HG02759 (cell line): ENCODE results near the gene YDJC.
"Not testable (repeated sequence)": the region's sequence is repeated elsewhere in the genome, so short reads cannot be mapped to it uniquely, and the experiment has no call there.

Source experiments
- ATAC-seq: cut with Tn5 transposase; IDR thresholded peaks from one replicate; pipeline ENCODE4 v1.9.1; 2021; ENCODE audit warnings: mild to moderate bottlenecking, moderate library complexity; ENCODE audit not compliant: unreplicated experiment

Gene YDJC

GRCh38 chr22:21652010-21652546 is 22.3 kb upstream of the YDJC start:
- ATAC-seq = peak; percentile 90

GRCh38 chr22:21651521-21652009 is 21.7 kb upstream of the YDJC start:
- peak; percentile 4 for ATAC-seq

- no peak for ATAC-seq
Measured at GRCh38 chr22:21650823-21651520, 21.1 kb upstream of the YDJC start.

- ATAC-seq = no peak
Measured at GRCh38 chr22:21650280-21650679, 20.5 kb upstream of the YDJC start.

- no peak for ATAC-seq
Measured at GRCh38 chr22:21646608-21647590, 17.1 kb upstream of the YDJC start.

- ATAC-seq = not testable (repeated sequence)
Measured at GRCh38 chr22:21645513-21645912, 15.7 kb upstream of the YDJC start.

GRCh38 chr22:21643533-21644357 is 13.9 kb upstream of the YDJC start:
- ATAC-seq = no peak

- ATAC-seq = no peak
Measured at GRCh38 chr22:21642584-21643448, 13.0 kb upstream of the YDJC start.

GRCh38 chr22:21641789-21642583 is 12.2 kb upstream of the YDJC start, which contains the start of gene SDF2L1:
TSS of gene SDF2L1 (plus strand) at chr22:21642302. CDS start at chr22:21642337, 35 bp downstream.
- ATAC-seq = peak; percentile 97

GRCh38 chr22:21641417-21641788 is 11.6 kb upstream of the YDJC start:
- ATAC-seq = peak; percentile 1

GRCh38 chr22:21640810-21641209 is 11.0 kb upstream of the YDJC start:
- no peak for ATAC-seq

GRCh38 chr22:21639359-21639758 is 9.5 kb upstream of the YDJC start:
- no peak for ATAC-seq

- not testable (repeated sequence) for ATAC-seq
Measured at GRCh38 chr22:21637450-21637849, 7.6 kb upstream of the YDJC start.

GRCh38 chr22:21636629-21637218 is 6.9 kb upstream of the YDJC start:
- ATAC-seq = no peak

- ATAC-seq = no peak
Measured at GRCh38 chr22:21635771-21636510, 6.1 kb upstream of the YDJC start.

- no peak for ATAC-seq
Measured at GRCh38 chr22:21634844-21635243, 5.0 kb upstream of the YDJC start.

- no peak for ATAC-seq
Measured at GRCh38 chr22:21634081-21634480, 4.3 kb upstream of the YDJC start.

- ATAC-seq = no peak
Measured at GRCh38 chr22:21633481-21633880, 3.7 kb upstream of the YDJC start.
